RKO (cell line): ENCODE data around the gene CLNK.

Source experiments
- DNase-seq: peaks from one replicate; pipeline ENCODE4 v3.0.0-alpha.2; 2016; ENCODE audit warnings: low spot score

CLNK gene

DNA sequence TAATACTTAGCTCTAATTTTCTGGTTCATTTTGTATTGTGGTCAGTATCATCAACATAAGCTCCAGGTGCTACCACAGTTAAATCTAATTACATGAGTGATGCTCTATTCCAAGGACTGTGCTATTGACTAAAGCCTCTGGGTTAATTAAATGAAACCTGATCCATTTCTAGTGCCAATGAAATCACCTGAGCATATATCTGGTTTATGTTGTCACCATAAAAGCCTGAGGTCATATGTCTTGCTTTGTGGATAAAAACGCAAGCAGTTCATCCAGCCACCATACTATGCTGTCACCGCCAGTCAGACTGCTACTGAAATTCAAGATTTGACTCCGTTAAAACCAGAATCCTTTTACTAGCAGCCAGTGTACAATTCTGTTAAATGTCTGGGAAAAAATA is 163.1 kb downstream of the CLNK start:
- no peak for DNase-seq

DNA sequence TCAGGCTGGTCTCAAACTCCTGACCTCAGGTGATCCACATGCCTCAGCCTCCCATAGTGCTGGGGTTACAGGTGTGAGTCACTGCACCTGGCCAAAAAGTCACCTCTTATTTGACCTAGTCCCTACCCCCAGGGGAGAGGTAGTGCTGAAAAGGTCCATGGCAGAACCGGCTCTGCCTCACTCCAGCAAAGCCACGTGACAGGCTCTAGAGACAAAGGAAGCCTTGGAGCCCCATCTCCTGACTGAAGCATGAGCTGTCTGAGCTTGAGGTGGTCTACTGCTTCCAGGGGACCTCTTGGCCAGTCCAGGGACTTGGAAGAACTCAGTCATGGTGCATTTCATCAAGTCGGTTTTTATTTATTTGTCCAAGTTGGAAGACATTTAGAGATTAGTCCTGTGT is 174.8 kb downstream of the CLNK start:
- no peak for DNase-seq

DNA sequence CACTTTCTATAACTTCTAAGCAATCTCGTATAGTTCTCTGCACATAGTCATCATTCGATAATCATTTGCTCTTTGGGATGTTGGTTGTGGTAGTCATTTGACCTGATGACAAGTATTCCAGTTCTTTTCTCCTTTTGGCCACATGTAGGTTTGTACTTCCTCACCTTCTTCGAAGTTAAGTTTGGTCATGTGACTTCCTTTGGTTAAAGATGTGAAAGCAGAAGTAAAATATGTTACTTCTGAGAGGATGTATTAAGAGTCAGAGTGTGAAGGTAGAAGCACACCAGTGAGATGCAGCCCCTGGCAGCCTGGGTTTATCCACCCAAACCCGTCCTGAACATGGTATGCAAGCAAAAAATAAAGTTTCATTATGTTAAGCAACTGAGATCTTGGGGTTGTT is 178.5 kb downstream of the CLNK start:
- DNase-seq = no peak

DNA sequence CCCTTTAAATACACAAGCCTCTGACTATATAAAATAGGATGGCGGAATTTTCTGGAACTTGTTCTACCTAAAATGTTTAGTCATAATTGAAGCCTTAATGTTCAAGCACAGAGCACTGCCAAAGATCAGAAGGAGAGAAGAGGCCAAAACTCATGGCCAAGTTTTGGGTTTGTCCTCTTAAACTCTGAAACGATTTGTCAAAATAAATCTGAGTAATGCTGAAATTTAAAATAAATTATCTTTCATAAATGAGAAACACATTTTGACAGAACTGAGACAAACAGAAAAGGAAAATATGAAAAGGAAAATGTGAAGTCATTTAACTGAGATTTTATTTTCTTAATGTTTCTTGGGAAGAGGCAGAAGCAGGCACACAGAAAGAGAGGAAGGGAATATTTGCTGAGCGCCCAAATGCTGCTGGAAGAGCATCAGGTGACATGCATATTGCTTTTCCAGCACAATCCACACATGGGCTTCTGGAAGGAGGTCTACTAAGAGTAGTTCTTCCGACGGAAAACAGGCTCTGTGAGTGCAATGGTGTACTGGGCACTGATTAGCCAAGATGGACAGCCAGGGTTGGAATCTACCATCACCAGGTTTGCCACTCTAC is 179.9 kb downstream of the CLNK start:
- no peak for DNase-seq

DNA sequence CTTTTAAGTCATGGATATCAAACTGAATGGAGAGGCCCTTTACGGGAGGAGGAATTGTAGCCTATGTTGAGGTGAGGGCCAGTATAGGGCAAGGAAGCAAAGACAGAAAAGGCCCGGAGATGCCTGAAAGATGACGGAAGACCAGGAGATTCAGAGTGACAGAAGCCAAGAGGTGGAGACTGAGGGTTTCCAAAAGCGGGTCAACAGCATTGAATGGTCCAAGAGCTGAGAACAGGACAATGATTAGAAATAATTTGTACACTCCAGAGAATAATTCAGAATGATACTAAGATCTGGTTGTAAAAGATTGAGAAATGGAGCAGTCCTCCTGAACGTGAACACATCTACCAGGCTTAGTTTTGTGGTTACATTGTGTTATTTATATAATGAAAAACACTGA is 181.9 kb downstream of the CLNK start:
- no peak for DNase-seq

DNA sequence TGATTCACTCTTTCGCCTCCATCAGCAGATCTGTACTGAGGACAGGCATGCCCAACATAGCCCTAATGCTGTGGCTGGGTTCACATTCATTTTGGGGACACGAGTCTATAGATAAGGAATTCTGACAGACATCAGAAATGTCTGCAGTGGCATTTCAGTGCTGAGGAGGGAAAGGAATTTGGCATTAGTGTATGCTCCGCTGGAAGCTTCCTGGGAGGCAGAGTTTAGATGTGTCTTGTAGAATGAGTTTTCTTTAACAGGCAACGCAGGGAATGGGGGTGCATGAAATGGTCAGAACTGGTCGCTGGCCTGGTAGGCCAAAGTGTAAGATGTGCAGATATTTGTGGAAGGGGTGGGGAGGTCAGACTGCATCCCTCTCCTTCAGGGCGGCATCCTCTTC is 183.8 kb downstream of the CLNK start:
- DNase-seq = no peak

DNA sequence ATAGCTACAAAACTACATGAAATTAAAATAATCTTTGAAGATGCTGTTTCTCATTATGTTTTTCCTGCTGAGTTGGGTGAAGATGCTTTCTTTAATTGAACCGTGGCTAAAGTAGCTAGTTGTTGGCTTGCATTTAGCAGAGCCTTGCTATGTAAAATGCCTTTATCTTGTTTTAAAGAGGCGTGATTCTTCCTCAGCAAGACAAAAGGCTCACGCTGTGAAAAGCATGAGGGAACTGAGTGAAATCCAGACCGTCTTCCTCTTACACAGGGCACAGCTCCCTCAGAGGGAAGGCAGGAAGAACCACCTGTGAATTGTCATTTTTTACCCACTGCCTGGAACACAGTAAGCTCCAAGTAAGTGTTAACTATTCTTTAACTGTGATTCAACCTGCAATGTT is 188.4 kb downstream of the CLNK start:
- no peak for DNase-seq

DNA sequence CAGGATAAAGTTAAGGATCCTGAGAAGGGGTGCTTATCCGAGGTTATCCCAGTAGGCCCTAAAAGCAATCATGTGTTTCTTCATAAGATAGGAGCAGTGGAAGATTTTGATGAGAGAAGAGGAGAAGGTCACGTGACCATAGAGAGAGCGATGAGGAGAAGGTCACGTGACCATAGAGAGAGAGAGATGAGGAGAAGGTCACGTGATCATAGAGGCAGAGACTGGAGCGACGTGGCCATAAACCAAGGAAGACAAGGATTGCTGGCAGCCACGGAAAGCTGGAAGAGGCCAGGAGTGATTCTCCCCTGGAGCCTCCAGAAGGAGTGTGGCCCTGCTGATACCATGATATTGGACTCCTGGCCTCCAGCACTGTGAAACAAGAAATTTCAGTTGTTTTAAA is 188.9 kb downstream of the CLNK start:
- DNase-seq = no peak

DNA sequence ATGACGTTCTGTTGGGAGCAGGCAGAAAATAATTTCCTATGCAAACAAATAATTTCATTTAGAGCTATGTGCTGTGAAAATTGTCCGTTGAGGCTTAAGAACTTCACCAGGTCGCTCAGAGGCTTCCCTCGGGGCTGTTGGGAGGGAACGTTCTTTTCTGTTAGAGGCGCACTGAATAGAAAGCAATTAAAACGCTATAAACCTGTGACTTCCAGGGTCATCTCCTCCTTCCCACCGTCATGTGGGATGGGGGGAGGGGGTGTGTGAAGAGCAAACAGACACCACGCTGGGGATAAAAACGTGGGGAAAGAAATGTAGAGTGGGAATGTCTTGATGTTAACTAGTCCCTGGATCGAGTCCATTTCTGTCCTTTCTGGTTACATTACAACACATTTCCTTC is 192.1 kb downstream of the CLNK start:
- no peak for DNase-seq

DNA sequence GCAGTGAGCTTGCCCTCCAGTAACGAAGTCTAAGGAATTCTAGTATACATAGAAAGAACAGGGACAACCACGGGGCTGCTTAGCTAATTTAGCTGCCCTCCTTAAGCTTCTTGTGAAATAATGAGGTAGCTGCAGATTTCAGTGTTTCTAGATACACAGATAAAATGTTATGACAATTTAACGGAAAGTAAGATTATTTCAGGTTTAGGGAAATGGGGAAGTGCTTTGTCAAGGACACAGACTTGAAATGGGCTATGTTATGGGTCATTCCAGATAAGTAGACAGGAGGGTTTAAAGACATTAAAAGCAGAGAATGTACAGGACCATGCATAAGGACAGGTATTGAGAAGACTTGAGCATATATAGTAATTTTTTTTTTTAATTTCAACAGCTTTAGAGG is 193.2 kb downstream of the CLNK start:
- DNase-seq = no peak

DNA sequence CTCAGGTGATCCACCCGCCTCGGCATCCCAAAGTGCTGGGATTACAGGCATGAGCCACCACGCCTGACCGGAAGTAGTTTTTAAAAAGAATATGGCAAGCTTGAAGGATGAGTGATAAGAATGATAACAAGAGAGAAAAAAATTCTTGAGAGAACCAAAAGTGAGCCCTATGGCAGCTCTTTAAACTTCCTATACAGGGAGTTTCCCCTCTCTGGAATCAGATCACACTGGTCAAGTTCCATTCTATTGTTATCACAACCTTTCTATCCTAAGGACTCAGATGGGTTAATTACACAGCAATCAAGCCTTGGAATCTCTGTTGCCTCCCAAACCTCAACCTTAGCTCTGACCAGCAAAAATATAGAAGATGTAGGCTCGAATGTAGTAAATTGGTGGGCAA is 193.6 kb downstream of the CLNK start:
- DNase-seq = no peak

DNA sequence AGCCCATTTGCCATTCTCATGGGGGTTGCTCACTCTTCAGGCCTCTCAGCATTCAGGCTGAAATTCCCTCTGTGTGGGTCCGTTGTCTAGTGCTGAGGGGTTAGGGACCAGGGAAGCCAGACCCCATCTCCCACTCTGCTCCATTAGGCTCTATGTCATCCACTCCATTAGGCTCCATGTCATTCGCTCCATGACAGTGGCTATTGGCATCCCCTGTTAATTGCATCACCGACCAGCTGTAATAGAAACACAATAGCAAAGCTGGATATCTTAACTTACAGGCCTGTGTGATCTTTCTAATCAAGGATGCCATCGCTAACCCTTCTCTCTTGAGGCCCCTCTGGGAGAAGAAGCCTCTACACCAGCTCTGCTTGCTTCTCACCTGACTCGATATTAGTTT is 201.7 kb downstream of the CLNK start:
- no peak for DNase-seq

DNA sequence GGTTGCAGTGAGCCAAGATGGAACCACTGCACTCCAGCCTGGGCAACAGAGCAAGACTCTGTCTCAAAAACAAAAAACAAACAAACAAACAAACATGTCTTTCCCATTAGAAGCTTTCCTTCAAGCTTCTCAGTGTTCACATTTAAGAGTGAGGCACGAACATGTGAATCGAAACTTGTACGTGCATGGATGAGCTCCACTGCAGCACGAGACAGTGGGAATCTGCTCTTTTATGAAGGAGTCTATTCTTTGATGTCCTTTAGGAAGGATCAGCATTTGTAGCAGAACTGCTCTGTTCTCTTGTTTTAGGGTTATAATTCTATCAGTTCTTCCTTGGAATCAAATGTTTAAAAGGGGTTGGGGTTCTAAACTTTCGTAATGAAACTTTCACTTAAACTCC is 204.0 kb downstream of the CLNK start:
- no peak for DNase-seq

DNA sequence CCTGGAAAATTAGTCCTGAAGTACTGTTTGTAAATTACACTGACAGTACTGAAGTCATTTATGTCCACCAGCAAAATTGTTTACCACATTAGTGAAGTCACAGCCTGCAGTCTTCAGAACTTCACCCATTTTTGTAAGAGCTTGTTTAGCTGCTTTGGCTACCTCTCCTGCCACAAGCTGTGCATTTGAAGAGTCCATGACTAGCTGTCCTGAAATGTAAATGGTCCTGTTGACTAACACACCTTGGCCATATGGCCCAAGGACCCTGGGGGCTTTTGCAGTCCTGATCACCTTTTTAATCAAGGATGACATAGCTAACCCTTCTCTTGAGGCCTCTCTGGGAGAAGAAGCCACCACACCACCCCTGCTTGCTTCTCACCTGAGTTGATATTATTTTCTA is 205.9 kb downstream of the CLNK start:
- no peak for DNase-seq

DNA sequence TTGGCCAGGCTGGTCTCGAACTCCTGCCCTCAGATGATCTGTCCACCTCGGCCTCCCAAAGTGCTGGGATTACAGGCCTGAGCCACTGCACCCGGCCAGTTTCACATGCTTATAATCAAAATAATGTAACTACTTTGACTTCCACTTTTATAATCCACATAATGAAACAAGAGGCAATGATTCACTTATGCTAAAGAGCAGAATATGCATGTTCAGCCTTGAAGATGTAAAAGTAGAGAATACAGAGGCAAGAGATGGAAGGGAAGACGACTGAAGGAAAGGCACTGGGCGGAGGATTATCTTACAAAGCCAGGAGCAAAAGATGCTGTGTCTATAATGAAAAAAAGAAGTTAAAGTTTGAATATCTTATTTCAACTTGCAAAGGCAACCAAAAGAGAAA is 214.1 kb downstream of the CLNK start:
- DNase-seq = no peak

DNA sequence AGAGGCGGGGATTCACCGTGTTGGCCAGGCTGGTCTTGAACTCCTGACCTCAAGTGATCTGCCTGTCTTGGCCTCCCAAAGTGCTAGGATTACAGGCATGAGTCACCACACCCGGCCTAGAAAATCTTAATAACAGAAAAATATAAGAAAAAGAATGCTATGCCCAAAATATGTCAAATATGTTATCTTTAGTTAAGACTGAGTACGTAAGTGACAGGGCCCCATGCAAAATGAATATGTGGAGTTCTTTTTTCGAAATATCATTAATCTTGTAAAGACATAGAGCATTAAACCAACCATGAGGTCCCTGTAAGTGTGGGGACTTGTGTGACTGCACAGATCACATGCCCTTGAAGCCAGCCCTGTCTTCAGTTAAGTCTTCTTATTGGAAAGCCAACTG is 218.4 kb downstream of the CLNK start:
- no peak for DNase-seq

DNA sequence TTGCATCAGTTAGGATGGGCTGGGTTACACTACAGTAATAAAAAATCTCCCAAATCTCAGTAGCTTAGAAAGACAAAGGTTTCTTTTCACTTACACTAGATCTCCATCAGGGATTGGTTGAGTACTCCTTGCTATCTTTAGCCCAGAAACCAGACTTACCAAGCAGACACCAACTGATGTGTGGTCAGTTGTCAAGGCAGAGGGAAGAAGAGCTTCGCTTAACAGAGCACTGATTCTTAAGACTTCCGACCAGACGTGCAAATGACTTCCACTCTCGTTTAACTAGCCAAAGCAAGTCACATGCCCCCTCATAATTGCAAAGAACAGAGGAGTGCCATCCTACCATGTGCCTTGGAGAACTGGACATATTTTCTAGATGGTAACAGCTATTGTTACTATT is 221.7 kb downstream of the CLNK start:
- no peak for DNase-seq

DNA sequence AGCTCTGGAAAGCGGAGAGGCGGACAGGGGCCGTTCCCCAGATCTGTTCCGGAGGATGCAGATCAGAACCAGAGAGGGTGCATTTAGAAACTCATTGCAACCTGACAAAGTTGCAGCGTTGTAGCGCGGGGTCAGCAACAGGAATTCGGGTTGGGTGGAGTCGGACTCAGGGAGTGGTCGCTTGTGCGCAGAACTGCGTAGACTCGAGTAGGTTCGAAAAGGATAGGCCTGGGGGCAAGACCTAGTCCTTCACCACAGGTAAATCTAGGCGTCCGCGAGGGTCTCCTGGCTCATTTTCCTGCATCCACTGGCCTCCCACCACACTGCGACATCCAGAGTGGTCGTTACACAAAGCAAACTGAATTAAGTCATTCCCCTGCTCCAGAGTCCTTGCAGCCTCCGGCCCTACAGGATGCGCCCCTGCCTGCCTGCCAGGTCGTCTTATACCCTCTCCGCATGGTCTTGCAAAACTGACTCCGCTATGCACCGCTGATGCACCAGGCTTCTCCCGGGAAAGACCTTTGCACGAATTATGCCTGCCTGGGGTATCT is 222.6 kb downstream of the CLNK start:
- DNase-seq = no peak

DNA sequence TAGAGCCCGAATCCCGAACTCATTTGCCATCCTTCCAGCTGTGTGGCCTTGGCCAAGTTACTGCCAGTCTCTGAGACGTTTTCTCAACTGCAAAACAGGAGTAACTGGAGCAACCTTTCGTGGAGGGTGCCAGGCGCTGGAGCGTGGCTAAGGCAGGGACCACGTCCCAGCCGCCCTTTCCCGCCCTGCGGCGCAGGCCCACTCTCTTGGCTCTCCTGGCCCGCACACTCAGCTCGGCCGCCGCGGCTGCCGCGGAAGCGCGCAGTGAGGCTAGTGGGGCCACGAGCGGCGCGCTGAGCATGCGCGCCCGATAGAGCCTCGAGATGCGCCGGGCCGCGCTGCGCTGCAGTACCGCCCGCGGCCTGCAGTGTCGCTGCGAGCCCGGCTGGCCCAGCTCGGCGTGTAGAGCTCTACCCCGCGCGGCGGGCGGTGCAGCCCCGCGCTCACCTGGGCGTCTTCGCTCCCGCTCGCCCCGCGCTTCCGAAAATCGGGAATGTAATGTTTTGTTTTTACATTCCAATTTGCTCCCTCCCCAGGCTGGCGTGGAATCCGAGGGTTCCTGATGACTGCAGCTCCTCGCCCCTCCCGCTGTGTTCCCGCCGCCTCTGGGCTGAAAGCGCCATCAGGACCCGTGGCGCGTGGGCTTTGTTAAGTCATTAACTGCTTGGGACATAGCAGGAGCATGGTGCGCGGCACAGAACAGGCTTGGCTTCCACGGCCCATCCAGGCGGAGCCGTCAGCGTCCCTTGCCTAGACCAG is 223.3 kb downstream of the CLNK start:
- DNase-seq = no peak

DNA sequence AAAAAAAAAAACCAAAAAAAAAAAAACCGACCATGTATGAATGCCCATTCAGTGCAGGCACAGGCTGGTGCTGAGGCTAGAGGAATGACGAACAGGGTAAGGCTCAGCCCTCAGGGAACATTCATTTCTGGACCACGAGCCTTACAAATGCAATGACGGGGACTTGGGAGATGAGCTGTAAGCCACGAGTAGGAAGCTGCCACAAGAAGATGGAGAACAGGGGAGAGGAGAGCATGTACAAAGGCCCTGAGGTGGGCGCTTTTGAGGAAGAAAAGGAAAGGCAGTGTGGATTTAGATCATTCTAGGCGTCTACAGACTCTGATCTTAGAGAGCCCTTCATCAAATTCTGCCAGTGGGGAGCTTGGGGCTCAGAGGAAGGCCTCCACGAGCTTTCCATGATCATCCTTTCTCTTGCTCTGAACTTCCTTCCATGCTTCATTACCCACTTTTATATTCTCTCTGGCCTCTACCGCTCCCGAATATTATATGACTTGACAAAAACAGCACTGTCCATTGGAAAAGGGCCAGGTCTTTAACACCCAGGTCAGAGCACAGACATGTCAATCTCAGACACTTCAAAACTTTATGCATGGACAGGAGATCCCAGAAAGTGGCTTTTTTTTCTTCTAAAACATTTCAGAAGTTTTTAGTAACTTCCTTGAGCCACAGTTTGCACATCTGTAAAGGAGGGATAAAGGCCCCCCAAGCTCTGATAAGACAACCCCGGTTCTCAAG is 224.1 kb downstream of the CLNK start:
- DNase-seq = no peak

DNA sequence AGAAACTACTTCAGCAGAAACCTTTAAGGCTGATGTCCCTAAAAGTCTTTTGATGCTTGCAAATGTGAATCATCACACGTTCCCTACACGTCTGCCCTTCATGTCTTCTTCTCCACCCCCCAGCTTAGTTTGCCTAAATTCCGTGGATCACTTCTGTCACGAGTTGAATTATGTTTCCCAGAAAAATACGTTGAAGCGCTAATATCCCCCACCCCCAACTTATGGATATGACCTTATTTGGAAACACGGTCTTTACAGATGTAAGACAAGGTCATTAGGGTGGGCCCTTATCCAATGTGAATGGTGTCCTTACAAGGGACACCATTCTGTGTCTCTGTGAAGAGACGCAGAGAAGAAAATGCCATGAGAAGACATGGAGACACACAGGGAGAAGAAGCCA is 225.3 kb downstream of the CLNK start:
- no peak for DNase-seq

DNA sequence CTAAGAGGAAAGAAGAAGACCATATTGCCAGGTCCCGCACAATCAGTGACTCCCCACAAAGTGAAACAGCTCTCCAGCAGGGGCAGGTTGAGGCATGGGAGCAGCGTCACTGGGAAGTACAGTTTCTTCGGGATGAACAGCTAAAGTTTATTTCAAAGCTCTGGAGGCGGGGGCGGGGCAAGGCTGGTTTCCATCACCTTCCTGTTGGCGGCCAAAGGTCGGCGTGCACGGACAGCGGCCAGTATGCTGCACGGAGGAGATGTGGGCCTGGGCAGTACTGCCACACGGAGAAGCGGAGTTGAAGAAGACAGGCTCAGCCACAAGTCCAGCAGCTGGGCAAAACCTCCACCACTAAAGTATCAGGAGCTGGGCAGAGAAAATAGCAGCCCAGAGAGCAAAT is 226.4 kb downstream of the CLNK start:
- DNase-seq = no peak

DNA sequence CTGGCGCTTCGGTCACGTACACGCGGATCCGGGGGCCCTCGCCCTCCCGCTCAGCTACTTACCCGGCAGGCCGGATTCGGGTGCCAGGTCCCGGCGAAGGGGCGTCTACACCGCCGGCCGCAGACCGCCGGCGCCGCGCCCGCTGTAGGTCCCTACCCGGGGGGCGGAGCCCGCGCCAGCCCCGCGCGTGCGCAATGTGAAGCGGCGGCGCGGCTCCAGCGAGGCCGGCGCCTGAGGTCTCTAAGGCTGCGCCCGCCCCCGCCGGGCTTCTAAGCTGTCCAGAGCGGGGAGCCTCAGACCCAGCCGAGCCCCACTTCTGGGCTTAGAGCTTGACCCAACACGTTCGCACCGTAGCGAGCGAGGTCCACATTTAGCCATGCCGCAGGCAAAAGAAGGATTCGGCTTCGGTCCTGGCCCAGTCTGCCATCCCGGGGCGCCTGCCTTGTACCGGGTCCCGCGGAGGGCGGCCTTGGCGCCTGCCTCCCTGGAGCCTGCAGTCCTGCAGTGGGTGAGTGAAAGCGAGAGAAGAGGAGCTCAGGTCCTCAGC is 227.2 kb downstream of the CLNK start, which contains the start of gene ZNF518B:
Gene ZNF518B (minus strand): TSS at position 172 of the 547 bp plus-strand sequence. CDS start 11,098 bp downstream, outside the sequence.
- DNase-seq = no peak
